HEK293 (cell line): ENCODE data around the gene PHOX2B.
A peak's percentile ranks its signal among the peaks of the same experiment; 100 is the strongest.

Experiments
- CTCF ChIA-PET: fragments of 350-600 bp; formaldehyde crosslinking; extraction: SDS; loops from one replicate; lab custom pipeline; 2021; ENCODE audit warnings: antibody characterized with exemption; lab: Yijun Ruan, JAX
- POLR2A ChIA-PET: fragments of 300-600 bp; formaldehyde crosslinking; extraction: SDS; loops from one replicate; lab custom pipeline; 2020; ENCODE audit warnings: antibody characterized with exemption, inconsistent platforms; lab: Yijun Ruan, JAX
- H3K27ac ChIP-seq: fragments of 200-500 bp; sonication (Bioruptor generic); 2 replicates; pipeline ENCODE4 v1.5.1; 2014; ENCODE audit warnings: low read depth, low read length, control low read depth, inconsistent platforms; ENCODE audit errors: extremely low read depth
- H3K36me3 ChIP-seq, 2 experiments: fragments of 200-500 bp in 1 of 2; sonication (Bioruptor generic) in 1 of 2; 1 replicate in 1 of 2; 2 replicates in 1 of 2; pipeline ENCODE4 v1.5.1; 2014 to 2017; ENCODE audit warnings: inconsistent platforms in 2 of 2, low read length in 2 of 2; ENCODE audit not compliant: control insufficient read depth in 2 of 2, insufficient read depth in 1 of 2
- H3K4me1 ChIP-seq: fragments of 200-500 bp; sonication (Bioruptor generic); 2 replicates; pipeline ENCODE4 v1.5.1; 2014; ENCODE audit warnings: mild to moderate bottlenecking, low read length, inconsistent platforms; ENCODE audit not compliant: control insufficient read depth, insufficient read depth
- H3K4me3 ChIP-seq: 2 replicates; pipeline ENCODE4 v1.5.1; 2011; ENCODE audit warnings: low read depth, mild to moderate bottlenecking, control low read depth, low read length, moderate library complexity
- H3K9me3 ChIP-seq: fragments of 200-500 bp; sonication (Bioruptor generic); 2 replicates; pipeline ENCODE4 v1.5.1; 2014; ENCODE audit warnings: low read depth, low read length, inconsistent platforms; ENCODE audit not compliant: control insufficient read depth, insufficient read depth
- FEZF1 ChIP-seq: fragments of 450-650 bp; formaldehyde crosslinking; IDR thresholded peaks from 2 replicates; pipeline ENCODE4 v1.5.1; 2016; ENCODE audit warnings: missing biosample characterization, missing genetic modification characterization
- GLI4 ChIP-seq: fragments of 450-650 bp; formaldehyde crosslinking; IDR thresholded peaks from 2 replicates; pipeline ENCODE4 v1.5.1; 2016; ENCODE audit warnings: missing biosample characterization, missing genetic modification characterization
- GLIS1 ChIP-seq: fragments of 450-650 bp; formaldehyde crosslinking; IDR thresholded peaks from 2 replicates; pipeline ENCODE4 v1.5.1; 2016; ENCODE audit warnings: missing biosample characterization, missing genetic modification characterization
- IKZF3 ChIP-seq: fragments of 450-650 bp; IDR thresholded peaks from 2 replicates; pipeline ENCODE4 v1.5.0; 2018; ENCODE audit warnings: missing biosample characterization, mild to moderate bottlenecking, missing genetic modification characterization, moderate library complexity
- OSR2 ChIP-seq: fragments of 450-650 bp; formaldehyde crosslinking; IDR thresholded peaks from 2 replicates; pipeline ENCODE4 v1.5.1; 2016; ENCODE audit warnings: missing biosample characterization, missing genetic modification characterization
- SETDB1 ChIP-seq: IDR thresholded peaks from one replicate; pipeline ENCODE4 v1.6.1; 2017; ENCODE audit warnings: mild to moderate bottlenecking, low read length, moderate library complexity, mixed read lengths; ENCODE audit not compliant: insufficient read length
- SP7 ChIP-seq: fragments of 450-650 bp; formaldehyde crosslinking; IDR thresholded peaks from 2 replicates; pipeline ENCODE4 v1.5.1; 2016; ENCODE audit warnings: missing biosample characterization, missing genetic modification characterization
- WT1 ChIP-seq: fragments of 450-650 bp; formaldehyde crosslinking; IDR thresholded peaks from 2 replicates; pipeline ENCODE4 v1.5.1; 2016; ENCODE audit warnings: missing biosample characterization, missing genetic modification characterization
- ZBTB8A ChIP-seq: fragments of 450-650 bp; formaldehyde crosslinking; IDR thresholded peaks from 2 replicates; pipeline ENCODE4 v1.5.1; 2016; ENCODE audit warnings: missing biosample characterization, missing genetic modification characterization
- ZFHX2 ChIP-seq: fragments of 450-650 bp; formaldehyde crosslinking; conservative IDR thresholded peaks from 2 replicates; pipeline ENCODE4 v1.5.1; 2016; ENCODE audit warnings: missing biosample characterization, missing genetic modification characterization
- ZFP69B ChIP-seq: fragments of 450-650 bp; formaldehyde crosslinking; IDR thresholded peaks from 2 replicates; pipeline ENCODE4 v1.5.1; 2016; ENCODE audit warnings: missing biosample characterization, missing genetic modification characterization
- ZNF19 ChIP-seq: fragments of 450-650 bp; formaldehyde crosslinking; IDR thresholded peaks from 2 replicates; pipeline ENCODE4; 2016; ENCODE audit warnings: missing biosample characterization, missing genetic modification characterization, low read depth
- ZNF2 ChIP-seq: fragments of 450-650 bp; formaldehyde crosslinking; IDR thresholded peaks from 2 replicates; pipeline ENCODE4 v1.5.1; 2016; ENCODE audit warnings: missing biosample characterization, missing genetic modification characterization
- ZNF354C ChIP-seq: fragments of 450-650 bp; formaldehyde crosslinking; IDR thresholded peaks from 2 replicates; pipeline ENCODE4 v1.5.1; 2016; ENCODE audit warnings: missing biosample characterization, missing genetic modification characterization, low read depth, borderline replicate concordance
- ZNF521 ChIP-seq: fragments of 450-650 bp; formaldehyde crosslinking; IDR thresholded peaks from 2 replicates; pipeline ENCODE4 v1.5.1; 2017; ENCODE audit warnings: missing biosample characterization, mild to moderate bottlenecking, missing genetic modification characterization
- ZNF561 ChIP-seq: fragments of 450-650 bp; IDR thresholded peaks from 2 replicates; pipeline ENCODE4 v1.5.1; 2018; ENCODE audit warnings: missing biosample characterization, missing genetic modification characterization, borderline replicate concordance
- ZNF571 ChIP-seq: fragments of 450-650 bp; formaldehyde crosslinking; IDR thresholded peaks from 2 replicates; pipeline ENCODE4 v1.5.0; 2017; ENCODE audit warnings: missing biosample characterization, missing genetic modification characterization
- ZNF596 ChIP-seq: fragments of 450-650 bp; IDR thresholded peaks from 2 replicates; pipeline ENCODE4 v1.5.0; 2018; ENCODE audit warnings: missing biosample characterization, mild to moderate bottlenecking, missing genetic modification characterization, moderate library complexity
- ZNF660 ChIP-seq: fragments of 450-650 bp; IDR thresholded peaks from 2 replicates; pipeline ENCODE4 v1.5.1; 2018; ENCODE audit warnings: missing biosample characterization, mild to moderate bottlenecking, missing genetic modification characterization
- ZNF707 ChIP-seq: fragments of 450-650 bp; formaldehyde crosslinking; IDR thresholded peaks from 2 replicates; pipeline ENCODE4 v1.5.1; 2016; ENCODE audit warnings: missing biosample characterization, missing genetic modification characterization
- ZNF843 ChIP-seq: fragments of 450-650 bp; formaldehyde crosslinking; IDR thresholded peaks from 2 replicates; pipeline ENCODE4 v1.5.1; 2016; ENCODE audit warnings: missing biosample characterization, missing genetic modification characterization
- TF ChIP-seq, protein P1 (sequence below): fragments of 450-650 bp; IDR thresholded peaks from 2 replicates; pipeline ENCODE4 v1.5.1; 2018; ENCODE audit warnings: missing biosample characterization, mild to moderate bottlenecking, missing genetic modification characterization
- TF ChIP-seq, protein P2 (sequence below): fragments of 450-650 bp; formaldehyde crosslinking; IDR thresholded peaks from 2 replicates; pipeline ENCODE4 v1.5.1; 2016; ENCODE audit warnings: missing biosample characterization, missing genetic modification characterization
- TF ChIP-seq, protein P3 (sequence below): fragments of 450-650 bp; formaldehyde crosslinking; IDR thresholded peaks from 2 replicates; pipeline ENCODE4 v1.5.1; 2017; ENCODE audit warnings: missing biosample characterization, missing genetic modification characterization
- TF ChIP-seq, protein P4 (sequence below): fragments of 450-650 bp; formaldehyde crosslinking; IDR thresholded peaks from 2 replicates; pipeline ENCODE4 v1.5.1; 2017; ENCODE audit warnings: missing biosample characterization, missing genetic modification characterization

Gene PHOX2B

DNA sequence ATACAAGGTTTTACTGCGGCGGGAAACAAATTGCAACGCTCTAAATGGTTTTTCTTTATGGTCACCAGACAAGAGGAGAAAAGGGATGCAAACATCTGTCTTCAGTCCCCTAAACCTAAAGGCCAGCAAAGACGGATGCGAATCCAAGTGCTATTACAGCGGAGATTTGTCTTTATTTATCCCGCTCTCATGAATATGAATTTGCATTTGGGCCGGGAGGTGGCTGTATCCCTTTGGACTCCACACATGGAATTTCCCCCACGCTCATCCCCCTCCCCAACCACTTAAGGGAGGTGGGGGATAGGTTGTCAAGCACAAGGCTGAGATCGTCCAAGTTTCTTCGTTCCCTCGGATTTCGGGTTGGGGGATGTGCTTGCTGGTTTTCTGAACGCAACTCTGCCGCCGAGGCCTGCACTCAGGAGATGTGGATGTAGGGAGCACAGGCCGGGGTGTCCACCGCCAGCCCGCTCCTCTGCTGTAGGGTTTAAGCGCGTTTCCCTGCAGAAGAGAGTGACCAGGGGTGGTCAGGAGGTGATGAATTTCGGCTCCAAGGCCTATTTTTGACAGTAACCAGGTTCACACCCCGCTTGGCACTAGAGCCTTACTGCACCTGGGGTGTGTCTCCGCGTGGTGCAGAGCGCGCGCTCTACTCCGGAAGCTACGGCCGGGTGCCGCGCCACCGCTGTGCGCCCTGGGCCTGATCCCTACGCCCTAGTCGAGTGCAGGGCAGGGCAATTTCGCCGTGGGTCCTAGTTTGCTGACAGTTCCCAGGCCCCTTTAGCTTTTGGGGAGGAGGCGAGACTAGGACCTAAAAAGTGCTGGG lies 2.3 kb upstream of the PHOX2B start:
- Histone ChIP-seq H3K4me3 (no peak overlapping the region), H3K9me3 (no peaks in the 10 kb centered on the region), H3K36me3 (no peaks in the 10 kb centered on the region), H3K27ac (no peak overlapping the region), H3K4me1 (no peaks in the 10 kb centered on the region)
- ChIA-PET POLR2A (no interaction called here), CTCF (no interaction called here)
- TF ChIP-seq ZNF707 (tag by site-specific recombination) (no peak), WT1 (tag by site-specific recombination) (no peak)

DNA sequence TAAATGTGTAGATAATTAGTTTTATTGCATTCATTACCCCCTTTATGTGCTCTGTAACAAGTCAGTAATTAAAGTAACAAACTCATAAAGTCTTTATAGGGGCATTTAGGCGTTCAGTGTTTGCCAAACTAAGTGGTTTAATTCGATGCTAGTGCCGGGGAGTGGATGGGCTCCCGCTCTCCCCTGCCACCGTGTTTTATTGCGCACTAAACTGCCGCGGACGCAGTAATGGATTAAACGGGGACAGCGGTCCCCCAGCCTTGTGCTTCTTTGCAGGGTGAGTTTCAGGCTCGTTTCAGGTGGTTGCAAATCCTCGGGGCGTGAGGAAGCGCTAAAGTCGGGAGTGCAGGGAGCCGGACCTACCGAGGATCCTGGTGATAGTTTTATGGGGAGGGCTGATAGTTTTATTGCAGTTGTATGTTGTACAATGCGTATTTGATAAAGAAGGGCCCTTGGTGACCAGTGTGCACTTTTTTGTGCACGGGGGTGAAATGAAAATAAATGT lies 1.6 kb upstream of the PHOX2B start:
- ChIA-PET CTCF (no interaction called here), POLR2A (no interaction called here)
- H3K4me3 ChIP-seq: no peak overlapping the region
- H3K4me1 ChIP-seq: no peaks in the 10 kb centered on the region
- TF ChIP-seq IKZF3 (tag by site-specific recombination): peak; percentile 23; the same call in 1 of the 2 replicates
- no peak for TF ChIP-seq ZNF354C (tag by site-specific recombination)
- no peak for TF ChIP-seq ZNF660 (tag by site-specific recombination)
- peak; percentile 77 for TF ChIP-seq ZNF843
- TF ChIP-seq GLIS1 (tag by site-specific recombination): peak; percentile 87
- TF ChIP-seq ZNF596 (tag by site-specific recombination): no peak
- no peak for TF ChIP-seq ZNF2
- TF ChIP-seq, protein P1, sequence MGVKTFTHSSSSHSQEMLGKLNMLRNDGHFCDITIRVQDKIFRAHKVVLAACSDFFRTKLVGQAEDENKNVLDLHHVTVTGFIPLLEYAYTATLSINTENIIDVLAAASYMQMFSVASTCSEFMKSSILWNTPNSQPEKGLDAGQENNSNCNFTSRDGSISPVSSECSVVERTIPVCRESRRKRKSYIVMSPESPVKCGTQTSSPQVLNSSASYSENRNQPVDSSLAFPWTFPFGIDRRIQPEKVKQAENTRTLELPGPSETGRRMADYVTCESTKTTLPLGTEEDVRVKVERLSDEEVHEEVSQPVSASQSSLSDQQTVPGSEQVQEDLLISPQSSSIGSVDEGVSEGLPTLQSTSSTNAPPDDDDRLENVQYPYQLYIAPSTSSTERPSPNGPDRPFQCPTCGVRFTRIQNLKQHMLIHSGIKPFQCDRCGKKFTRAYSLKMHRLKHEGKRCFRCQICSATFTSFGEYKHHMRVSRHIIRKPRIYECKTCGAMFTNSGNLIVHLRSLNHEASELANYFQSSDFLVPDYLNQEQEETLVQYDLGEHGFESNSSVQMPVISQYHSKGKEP (tag by site-specific recombination): 0 out of 2 replicates have a peak, but pooled peaks have one; percentile 42
- TF ChIP-seq SETDB1: no peak
- no peak for TF ChIP-seq ZFHX2 (tag by site-specific recombination)
- peak; percentile 81 for TF ChIP-seq FEZF1 (tag by site-specific recombination)
- no peak for TF ChIP-seq ZNF571
- TF ChIP-seq ZNF19 (tag by site-specific recombination): no peak
- TF ChIP-seq, protein P2, sequence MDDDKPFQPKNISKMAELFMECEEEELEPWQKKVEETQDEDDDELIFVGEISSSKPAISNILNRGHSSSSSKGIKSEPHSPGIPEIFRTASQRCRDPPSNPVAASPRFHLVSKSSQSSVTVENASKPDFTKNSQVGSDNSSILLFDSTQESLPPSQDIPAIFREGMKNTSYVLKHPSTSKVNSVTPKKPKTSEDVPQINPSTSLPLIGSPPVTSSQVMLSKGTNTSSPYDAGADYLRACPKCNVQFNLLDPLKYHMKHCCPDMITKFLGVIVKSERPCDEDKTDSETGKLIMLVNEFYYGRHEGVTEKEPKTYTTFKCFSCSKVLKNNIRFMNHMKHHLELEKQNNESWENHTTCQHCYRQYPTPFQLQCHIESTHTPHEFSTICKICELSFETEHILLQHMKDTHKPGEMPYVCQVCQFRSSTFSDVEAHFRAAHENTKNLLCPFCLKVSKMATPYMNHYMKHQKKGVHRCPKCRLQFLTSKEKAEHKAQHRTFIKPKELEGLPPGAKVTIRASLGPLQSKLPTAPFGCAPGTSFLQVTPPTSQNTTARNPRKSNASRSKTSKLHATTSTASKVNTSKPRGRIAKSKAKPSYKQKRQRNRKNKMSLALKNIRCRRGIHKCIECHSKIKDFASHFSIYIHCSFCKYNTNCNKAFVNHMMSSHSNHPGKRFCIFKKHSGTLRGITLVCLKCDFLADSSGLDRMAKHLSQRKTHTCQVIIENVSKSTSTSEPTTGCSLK (tag by site-specific recombination): no peak
- peak; percentile 91 for TF ChIP-seq OSR2 (tag by site-specific recombination)
- TF ChIP-seq ZFP69B (tag by site-specific recombination): no peak
- TF ChIP-seq, protein P3, sequence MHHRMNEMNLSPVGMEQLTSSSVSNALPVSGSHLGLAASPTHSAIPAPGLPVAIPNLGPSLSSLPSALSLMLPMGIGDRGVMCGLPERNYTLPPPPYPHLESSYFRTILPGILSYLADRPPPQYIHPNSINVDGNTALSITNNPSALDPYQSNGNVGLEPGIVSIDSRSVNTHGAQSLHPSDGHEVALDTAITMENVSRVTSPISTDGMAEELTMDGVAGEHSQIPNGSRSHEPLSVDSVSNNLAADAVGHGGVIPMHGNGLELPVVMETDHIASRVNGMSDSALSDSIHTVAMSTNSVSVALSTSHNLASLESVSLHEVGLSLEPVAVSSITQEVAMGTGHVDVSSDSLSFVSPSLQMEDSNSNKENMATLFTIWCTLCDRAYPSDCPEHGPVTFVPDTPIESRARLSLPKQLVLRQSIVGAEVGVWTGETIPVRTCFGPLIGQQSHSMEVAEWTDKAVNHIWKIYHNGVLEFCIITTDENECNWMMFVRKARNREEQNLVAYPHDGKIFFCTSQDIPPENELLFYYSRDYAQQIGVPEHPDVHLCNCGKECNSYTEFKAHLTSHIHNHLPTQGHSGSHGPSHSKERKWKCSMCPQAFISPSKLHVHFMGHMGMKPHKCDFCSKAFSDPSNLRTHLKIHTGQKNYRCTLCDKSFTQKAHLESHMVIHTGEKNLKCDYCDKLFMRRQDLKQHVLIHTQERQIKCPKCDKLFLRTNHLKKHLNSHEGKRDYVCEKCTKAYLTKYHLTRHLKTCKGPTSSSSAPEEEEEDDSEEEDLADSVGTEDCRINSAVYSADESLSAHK (tag by site-specific recombination): peak; percentile 69; the same call in 1 of the 2 replicates
- no peak for TF ChIP-seq GLI4
- 0 out of 2 replicates have a peak, but pooled peaks have one; percentile 22 for TF ChIP-seq ZBTB8A (tag by site-specific recombination)
- TF ChIP-seq, protein P4, sequence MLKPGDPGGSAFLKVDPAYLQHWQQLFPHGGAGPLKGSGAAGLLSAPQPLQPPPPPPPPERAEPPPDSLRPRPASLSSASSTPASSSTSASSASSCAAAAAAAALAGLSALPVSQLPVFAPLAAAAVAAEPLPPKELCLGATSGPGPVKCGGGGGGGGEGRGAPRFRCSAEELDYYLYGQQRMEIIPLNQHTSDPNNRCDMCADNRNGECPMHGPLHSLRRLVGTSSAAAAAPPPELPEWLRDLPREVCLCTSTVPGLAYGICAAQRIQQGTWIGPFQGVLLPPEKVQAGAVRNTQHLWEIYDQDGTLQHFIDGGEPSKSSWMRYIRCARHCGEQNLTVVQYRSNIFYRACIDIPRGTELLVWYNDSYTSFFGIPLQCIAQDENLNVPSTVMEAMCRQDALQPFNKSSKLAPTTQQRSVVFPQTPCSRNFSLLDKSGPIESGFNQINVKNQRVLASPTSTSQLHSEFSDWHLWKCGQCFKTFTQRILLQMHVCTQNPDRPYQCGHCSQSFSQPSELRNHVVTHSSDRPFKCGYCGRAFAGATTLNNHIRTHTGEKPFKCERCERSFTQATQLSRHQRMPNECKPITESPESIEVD: peak; percentile 77
- TF ChIP-seq ZNF521: no peak
- TF ChIP-seq ZNF561 (tag by site-specific recombination): 0 out of 2 replicates have a peak, but pooled peaks have one; percentile 18
- TF ChIP-seq WT1 (tag by site-specific recombination): peak; percentile 100
- TF ChIP-seq SP7 (tag by site-specific recombination): 0 out of 2 replicates have a peak, but pooled peaks have one; percentile 12
- H3K9me3 ChIP-seq: no peaks in the 10 kb centered on the region
- no peaks in the 10 kb centered on the region for H3K36me3 ChIP-seq
- no peak overlapping the region for H3K27ac ChIP-seq
